Fibroblast of peridontal ligament (primary cell): ENCODE measurements around the gene LMX1B.

Experiments used
- DNase-seq: peaks from one replicate; pipeline ENCODE4 v3.0.0-alpha.2; 2010; ENCODE audit errors: extremely low read depth

Gene LMX1B

GRCh38 chr9:126604059-126605055 lies 9.4 kb upstream of the LMX1B start:
- no peak for DNase-seq

- DNase-seq = no peak
Measured at GRCh38 chr9:126605792-126606482, 7.8 kb upstream of the LMX1B start.

- no peak for DNase-seq
Measured at GRCh38 chr9:126606483-126606870, 7.3 kb upstream of the LMX1B start.

GRCh38 chr9:126607086-126607485 lies 6.6 kb upstream of the LMX1B start:
- no peak for DNase-seq

GRCh38 chr9:126607731-126608130 lies 6.0 kb upstream of the LMX1B start:
- no peak for DNase-seq

GRCh38 chr9:126608551-126608950 lies 5.2 kb upstream of the LMX1B start:
- DNase-seq = no peak

GRCh38 chr9:126609191-126609590 lies 4.5 kb upstream of the LMX1B start:
- DNase-seq = no peak

- no peak for DNase-seq
Measured at GRCh38 chr9:126609711-126610388, 3.9 kb upstream of the LMX1B start.

- no peak for DNase-seq
Measured at GRCh38 chr9:126611193-126611591, 2.5 kb upstream of the LMX1B start.

GRCh38 chr9:126611592-126612325 lies 2.0 kb upstream of the LMX1B start:
- peak; percentile 40 for DNase-seq

- no peak for DNase-seq
Measured at GRCh38 chr9:126612326-126612812, 1.4 kb upstream of the LMX1B start.

GRCh38 chr9:126612813-126613641 lies 701 bp upstream of the LMX1B start:
- DNase-seq = no peak

- DNase-seq = no peak
Measured at GRCh38 chr9:126614088-126614454, 343 bp downstream of the LMX1B start.

GRCh38 chr9:126614455-126615244 lies 922 bp downstream of the LMX1B start:
- DNase-seq = no peak

GRCh38 chr9:126615245-126615790 lies 1.6 kb downstream of the LMX1B start:
- DNase-seq = no peak

- no peak for DNase-seq
Measured at GRCh38 chr9:126615791-126616447, 2.2 kb downstream of the LMX1B start.

GRCh38 chr9:126616521-126616976 lies 2.8 kb downstream of the LMX1B start:
- DNase-seq = no peak

GRCh38 chr9:126617003-126617822 lies 3.5 kb downstream of the LMX1B start:
- DNase-seq = no peak
